LoVo (cell line): ENCODE measurements around the gene CHTOP.

Experiments
- DNase-seq: peaks from one replicate; pipeline ENCODE4 v3.0.0-alpha.2; 2016; ENCODE audit warnings: low spot score

The CHTOP gene

DNA sequence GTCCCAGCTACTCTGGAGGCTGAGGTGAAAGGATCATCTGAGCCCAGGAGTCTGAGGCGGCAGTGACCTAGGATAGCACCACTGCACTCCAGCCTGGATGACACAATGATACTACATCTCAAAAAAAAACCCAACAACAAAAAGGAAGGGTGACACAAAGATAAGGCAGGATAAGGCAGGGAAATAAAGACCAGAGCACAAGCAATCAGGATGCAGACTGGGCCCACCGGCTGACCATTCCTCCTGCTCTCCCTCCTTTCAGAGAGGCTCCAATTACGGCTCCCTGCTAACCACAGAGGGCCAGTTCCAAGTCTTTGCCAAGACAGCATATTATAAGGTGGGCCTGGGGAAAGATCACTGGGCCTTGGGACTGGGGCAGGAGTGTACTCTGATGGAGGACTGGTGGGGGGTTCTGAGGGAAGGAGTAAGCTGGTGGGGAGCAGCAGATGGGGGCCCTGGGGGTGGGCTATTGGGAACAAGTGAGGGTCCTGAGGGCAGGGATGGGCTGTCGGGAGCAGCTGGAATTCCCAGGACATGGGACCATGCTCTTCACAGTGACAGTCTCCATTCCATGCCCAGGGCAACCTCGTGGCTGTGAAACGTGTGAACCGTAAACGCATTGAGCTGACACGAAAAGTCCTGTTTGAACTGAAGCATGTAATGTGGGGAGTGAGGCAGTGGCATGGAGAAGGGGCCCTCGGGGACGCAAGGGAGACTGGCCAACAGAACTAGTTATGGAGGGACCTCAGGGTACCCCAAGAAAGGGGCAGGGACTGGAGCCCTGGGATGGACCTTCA, 51.9 kb downstream of the CHTOP start:
- DNase-seq: no peak

DNA sequence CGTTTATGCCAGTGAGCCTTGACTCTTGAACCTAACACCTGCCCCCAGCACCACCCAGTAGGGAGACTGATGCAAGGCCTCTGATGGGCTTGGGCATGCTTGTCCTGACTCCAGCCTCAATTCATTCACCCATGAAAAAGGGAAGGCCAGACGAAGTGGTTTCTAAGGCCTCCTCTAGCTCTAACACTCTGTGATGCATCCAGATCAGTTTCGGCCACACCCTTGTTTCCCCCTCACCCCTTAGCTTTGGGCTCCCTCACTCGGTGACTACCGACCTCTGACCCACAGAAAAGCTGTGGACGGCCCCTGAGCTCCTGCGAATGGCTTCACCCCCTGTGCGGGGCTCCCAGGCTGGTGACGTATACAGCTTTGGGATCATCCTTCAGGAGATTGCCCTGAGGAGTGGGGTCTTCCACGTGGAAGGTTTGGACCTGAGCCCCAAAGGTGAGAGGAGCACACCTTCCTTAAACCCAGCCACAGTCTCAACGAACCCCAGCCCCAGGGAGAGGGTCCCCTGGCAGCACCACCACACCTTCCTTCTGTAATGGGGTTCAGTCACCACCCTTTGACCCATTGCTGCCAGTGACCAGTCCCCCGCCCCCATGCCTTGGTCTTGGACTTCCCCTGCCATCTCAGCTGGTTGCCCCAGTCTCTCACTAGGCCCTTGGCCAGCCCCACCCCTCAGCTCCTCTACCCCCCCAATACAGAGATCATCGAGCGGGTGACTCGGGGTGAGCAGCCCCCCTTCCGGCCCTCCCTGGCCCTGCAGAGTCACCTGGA, 53.7 kb downstream of the CHTOP start:
- DNase-seq: no peak

DNA sequence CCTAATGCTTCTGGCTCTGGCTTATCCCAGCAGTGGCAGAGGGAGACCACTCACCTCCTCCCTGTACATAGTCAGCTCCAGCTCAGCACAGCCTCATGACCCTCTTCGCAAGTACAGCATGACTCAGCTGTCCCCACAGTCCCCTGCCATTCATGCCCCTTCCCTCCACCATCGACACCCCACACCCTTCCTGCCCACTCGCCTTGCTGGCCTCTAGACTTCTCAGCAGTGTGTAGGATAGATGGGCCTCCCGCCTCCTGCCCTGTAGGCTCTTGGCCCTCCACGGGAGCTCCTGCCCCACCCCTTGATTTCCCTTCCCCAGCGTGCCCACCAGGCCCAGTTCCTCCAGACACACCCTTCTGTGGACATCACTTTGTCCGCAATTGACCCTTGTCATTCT, 54.4 kb downstream of the CHTOP start:
- DNase-seq: no peak

DNA sequence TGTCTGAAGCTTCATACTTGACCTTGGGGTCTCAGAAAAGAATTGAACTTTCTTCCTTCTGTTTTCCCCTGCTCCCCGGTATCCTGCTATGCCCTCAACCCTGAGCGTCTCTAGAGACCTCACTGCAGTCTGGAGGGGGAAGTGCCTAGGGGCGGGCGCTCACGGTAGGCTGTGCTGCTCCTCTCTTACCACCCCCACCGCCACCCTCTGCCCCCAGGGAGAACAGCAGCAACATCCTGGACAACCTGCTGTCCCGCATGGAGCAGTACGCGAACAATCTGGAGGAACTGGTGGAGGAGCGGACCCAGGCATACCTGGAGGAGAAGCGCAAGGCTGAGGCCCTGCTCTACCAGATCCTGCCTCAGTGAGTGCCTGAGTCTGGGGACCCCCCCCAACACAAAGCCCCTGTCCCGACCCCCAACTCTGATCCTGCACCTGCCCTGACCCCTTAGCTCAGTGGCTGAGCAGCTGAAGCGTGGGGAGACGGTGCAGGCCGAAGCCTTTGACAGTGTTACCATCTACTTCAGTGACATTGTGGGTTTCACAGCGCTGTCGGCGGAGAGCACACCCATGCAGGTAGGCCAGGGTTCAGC, 55.0 kb downstream of the CHTOP start:
- no peak for DNase-seq

DNA sequence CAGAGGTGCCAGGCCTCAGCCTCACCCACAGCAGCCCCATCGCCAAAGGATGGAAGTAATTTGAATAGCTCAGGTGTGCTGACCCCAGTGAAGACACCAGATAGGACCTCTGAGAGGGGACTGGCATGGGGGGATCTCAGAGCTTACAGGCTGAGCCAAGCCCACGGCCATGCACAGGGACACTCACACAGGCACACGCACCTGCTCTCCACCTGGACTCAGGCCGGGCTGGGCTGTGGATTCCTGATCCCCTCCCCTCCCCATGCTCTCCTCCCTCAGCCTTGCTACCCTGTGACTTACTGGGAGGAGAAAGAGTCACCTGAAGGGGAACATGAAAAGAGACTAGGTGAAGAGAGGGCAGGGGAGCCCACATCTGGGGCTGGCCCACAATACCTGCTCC, 59.6 kb downstream of the CHTOP start:
- no peak for DNase-seq
